GM23338 (cell line): ENCODE results near the gene SORL1-AS1.

Experiments used
- ATAC-seq: fragments of 200-7000 bp; cut with Tn5 transposase; 3 replicates; pipeline ENCODE4 v1.9.1; 2020
- DNase-seq: peaks from one replicate; pipeline ENCODE4 v3.0.0-alpha.2; 2015; ENCODE audit warnings: low spot score
- H2AFZ ChIP-seq: fragments of 200-600 bp; sonication (generic); 2 replicates; pipeline ENCODE4 v1.8.0; 2016; ENCODE audit warnings: antibody characterized with exemption, mild to moderate bottlenecking, moderate library complexity
- H3F3A ChIP-seq: fragments of 200-600 bp; sonication (generic); replicated peaks from 2 replicates; pipeline ENCODE4 v1.8.0; 2017; ENCODE audit warnings: antibody characterized with exemption, mixed run types, low read depth
- H3K27ac ChIP-seq: fragments of 200-600 bp; sonication (generic); 2 replicates; pipeline ENCODE4 v1.6.1; 2016; ENCODE audit warnings: low read depth
- H3K27me3 ChIP-seq: fragments of 200-600 bp; sonication (generic); 2 replicates; pipeline ENCODE4 v1.8.0; 2016; ENCODE audit warnings: mild to moderate bottlenecking, mixed run types, moderate library complexity; ENCODE audit not compliant: insufficient read depth
- H3K36me3 ChIP-seq: fragments of 200-600 bp; sonication (generic); 2 replicates; pipeline ENCODE4 v1.8.0; 2016; ENCODE audit warnings: mild to moderate bottlenecking; ENCODE audit not compliant: insufficient read depth
- H3K4me1 ChIP-seq: fragments of 200-600 bp; sonication (generic); 2 replicates; pipeline ENCODE4 v1.8.0; 2016; ENCODE audit warnings: mild to moderate bottlenecking, moderate library complexity; ENCODE audit not compliant: insufficient read depth
- H3K4me2 ChIP-seq: fragments of 200-600 bp; sonication (generic); 2 replicates; pipeline ENCODE4 v1.7.1; 2017; ENCODE audit warnings: mixed run types
- H3K4me3 ChIP-seq: fragments of 200-600 bp; sonication (generic); 2 replicates; pipeline ENCODE4 v1.6.1; 2016; ENCODE audit warnings: mixed run types
- H3K79me2 ChIP-seq: fragments of 200-600 bp; sonication (generic); replicated peaks from 2 replicates; pipeline ENCODE4 v1.8.0; 2017; ENCODE audit warnings: mild to moderate bottlenecking; ENCODE audit not compliant: insufficient read depth
- H3K9me2 ChIP-seq: fragments of 200-600 bp; sonication (generic); 2 replicates; pipeline ENCODE4 v1.8.0; 2017; ENCODE audit not compliant: insufficient read depth
- H4K20me1 ChIP-seq: fragments of 200-600 bp; sonication (generic); replicated peaks from 2 replicates; pipeline ENCODE4 v1.8.0; 2017; ENCODE audit warnings: mild to moderate bottlenecking; ENCODE audit not compliant: insufficient read depth
- H3K27ac Mint-ChIP-seq: 2 replicates; pipeline ENCODE4 v1.8.0; 2020; ENCODE audit warnings: inconsistent platforms, mild to moderate bottlenecking, moderate library complexity, mixed read lengths
- H3K27me3 Mint-ChIP-seq: 3 replicates; pipeline ENCODE4 v1.8.0; 2022; ENCODE audit warnings: low read depth, mild to moderate bottlenecking, moderate library complexity, mixed read lengths, inconsistent platforms; ENCODE audit not compliant: insufficient read depth, poor library complexity
- H3K36me3 Mint-ChIP-seq: 3 replicates; pipeline ENCODE4 v1.8.0; 2021; ENCODE audit warnings: low read depth, mild to moderate bottlenecking, inconsistent platforms, moderate library complexity, mixed read lengths
- H3K4me1 Mint-ChIP-seq: 3 replicates; pipeline ENCODE4 v1.8.0; 2020; ENCODE audit warnings: mild to moderate bottlenecking, inconsistent platforms, mixed read lengths
- H3K4me3 Mint-ChIP-seq: 3 replicates; pipeline ENCODE4 v1.8.0; 2021; ENCODE audit warnings: moderate library complexity, mild to moderate bottlenecking, inconsistent platforms, mixed read lengths
- H3K9me3 Mint-ChIP-seq: 3 replicates; pipeline ENCODE4 v1.8.0; 2020; ENCODE audit warnings: moderate library complexity, mild to moderate bottlenecking, inconsistent platforms, mixed read lengths
- CTCF ChIP-seq, 2 experiments: fragments of 200-600 bp in 1 of 2; sonication (generic) in 1 of 2; conservative IDR thresholded peaks; 2 replicates each; pipeline versions ENCODE4 v1.5.1 to v1.6.1; 2016 to 2017; ENCODE audit warnings: antibody characterized with exemption in 2 of 2, low read depth in 2 of 2, mild to moderate bottlenecking in 2 of 2, moderate library complexity in 1 of 2
- ETS1 ChIP-seq: IDR thresholded peaks from 2 replicates; pipeline ENCODE4 v1.6.1; 2016; ENCODE audit warnings: antibody characterized with exemption
- EZH2phosphoT487 ChIP-seq: fragments of 200-600 bp; sonication (generic); IDR thresholded peaks from one replicate; pipeline ENCODE4 v1.8.1; 2018; ENCODE audit warnings: antibody characterized with exemption; ENCODE audit not compliant: unreplicated experiment
- JUNB ChIP-seq: IDR thresholded peaks from one replicate; pipeline ENCODE4 v1.6.1; 2016; ENCODE audit warnings: antibody characterized with exemption; ENCODE audit not compliant: unreplicated experiment
- NANOG ChIP-seq: IDR thresholded peaks from 2 replicates; pipeline ENCODE4 v1.6.1; 2016; ENCODE audit warnings: antibody characterized with exemption, borderline replicate concordance
- REST ChIP-seq: IDR thresholded peaks from one replicate; pipeline ENCODE4 v1.6.1; 2018; ENCODE audit warnings: antibody characterized with exemption; ENCODE audit not compliant: unreplicated experiment
- ZNF462 ChIP-seq: fragments of 250-450 bp; sonication (Bioruptor Pico); IDR thresholded peaks from 2 replicates; pipeline ENCODE4 v1.5.0; 2020; ENCODE audit warnings: mild to moderate bottlenecking, moderate library complexity

SORL1-AS1 gene

GRCh38 chr11:121448011-121448410 is 4.8 kb downstream of the SORL1-AS1 start:
- Mint-ChIP-seq H3K36me3 (peaks cover 3% of the 10 kb centered on the region; the same call in 1 of the 3 replicates), H3K9me3 (no peaks in the 10 kb centered on the region; the same call in 1 of the 3 replicates), H3K4me3 (no peak overlapping the region), H3K4me1 (peaks cover 57% of the 10 kb centered on the region), H3K27ac (no peak overlapping the region), H3K27me3 (peaks cover 7% of the 10 kb centered on the region)
- Histone ChIP-seq H3K36me3 (no peaks in the 10 kb centered on the region), H2AFZ (no peak overlapping the region), H3K4me2 (no peak overlapping the region), H3F3A (0 out of 2 replicates have a peak, but pooled peaks cover 16% of the 10 kb centered on the region), H3K27me3 (peaks cover 10% of the 10 kb centered on the region; the same call in 1 of the 2 replicates), H3K4me3 (no peak overlapping the region), H4K20me1 (no peaks in the 10 kb centered on the region), H3K79me2 (peaks cover 8% of the 10 kb centered on the region), H3K9me2 (no peaks in the 10 kb centered on the region), H3K27ac (no peak overlapping the region), H3K4me1 (peaks cover 43% of the 10 kb centered on the region)
- ATAC-seq (no peak), DNase-seq (no peak)
- no peak for TF ChIP-seq REST
- TF ChIP-seq JUNB: no peak
- TF ChIP-seq CTCF (conservative IDR thresholded peaks at IDR 0.05; ENCODE audit: low read depth in 2 of 2): no peak
- no peak for TF ChIP-seq ZNF462 (CRISPR knock-in tag)
- no peak for TF ChIP-seq EZH2phosphoT487
- no peak for TF ChIP-seq ETS1
- no peak for TF ChIP-seq NANOG
